C4-2B (cell line): Measurements from ENCODE around the gene TFG.

Experiments
- ZFX ChIP-seq: fragments of 450-650 bp; IDR thresholded peaks from 2 replicates; pipeline ENCODE4 v1.6.1; 2017
- TF ChIP-seq, protein P1 (sequence below): fragments of 450-650 bp; conservative IDR thresholded peaks from 2 replicates; pipeline ENCODE4 v1.5.1; 2017; ENCODE audit warnings: mild to moderate bottlenecking

DNA sequence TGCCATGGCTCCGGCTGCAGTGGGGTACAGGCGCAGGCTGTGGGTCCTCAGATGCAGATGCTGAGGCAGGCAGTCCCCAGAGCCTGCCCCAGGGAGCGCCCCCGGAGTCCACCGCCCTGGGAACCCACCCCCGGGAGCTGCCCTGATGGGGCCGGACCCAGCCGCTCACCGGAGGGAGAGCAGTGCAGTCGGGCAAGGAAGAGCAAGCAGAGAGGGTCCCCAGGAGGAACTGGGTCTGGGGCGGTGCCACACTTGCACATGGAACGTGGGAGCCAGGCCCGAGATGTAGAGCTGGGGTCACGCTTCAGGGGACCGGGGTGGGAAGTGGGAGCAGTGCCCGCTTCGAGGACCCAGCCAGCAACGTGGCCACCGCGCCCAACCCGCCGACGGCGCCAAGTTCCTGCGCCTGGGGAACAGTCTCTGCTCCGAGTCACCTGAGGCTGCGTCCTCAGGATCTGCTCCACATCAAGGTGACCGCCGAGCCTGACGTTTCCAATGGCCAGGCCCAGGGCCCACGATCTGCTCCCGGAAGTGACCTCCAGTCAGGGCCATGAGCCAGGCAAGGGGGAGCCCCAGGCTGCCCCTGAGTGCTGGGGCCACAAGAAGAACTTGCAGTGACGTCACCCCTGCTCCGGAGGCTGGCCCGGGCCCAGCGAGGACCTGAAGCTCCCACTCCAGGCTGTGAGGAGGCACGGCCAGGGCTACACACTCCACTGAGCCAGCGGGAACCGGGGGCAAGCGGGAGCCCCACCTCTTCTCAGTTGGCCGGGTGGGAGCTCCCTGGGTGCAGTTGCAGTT, 27.0 kb upstream of the TFG start:
- TF ChIP-seq, protein P1, sequence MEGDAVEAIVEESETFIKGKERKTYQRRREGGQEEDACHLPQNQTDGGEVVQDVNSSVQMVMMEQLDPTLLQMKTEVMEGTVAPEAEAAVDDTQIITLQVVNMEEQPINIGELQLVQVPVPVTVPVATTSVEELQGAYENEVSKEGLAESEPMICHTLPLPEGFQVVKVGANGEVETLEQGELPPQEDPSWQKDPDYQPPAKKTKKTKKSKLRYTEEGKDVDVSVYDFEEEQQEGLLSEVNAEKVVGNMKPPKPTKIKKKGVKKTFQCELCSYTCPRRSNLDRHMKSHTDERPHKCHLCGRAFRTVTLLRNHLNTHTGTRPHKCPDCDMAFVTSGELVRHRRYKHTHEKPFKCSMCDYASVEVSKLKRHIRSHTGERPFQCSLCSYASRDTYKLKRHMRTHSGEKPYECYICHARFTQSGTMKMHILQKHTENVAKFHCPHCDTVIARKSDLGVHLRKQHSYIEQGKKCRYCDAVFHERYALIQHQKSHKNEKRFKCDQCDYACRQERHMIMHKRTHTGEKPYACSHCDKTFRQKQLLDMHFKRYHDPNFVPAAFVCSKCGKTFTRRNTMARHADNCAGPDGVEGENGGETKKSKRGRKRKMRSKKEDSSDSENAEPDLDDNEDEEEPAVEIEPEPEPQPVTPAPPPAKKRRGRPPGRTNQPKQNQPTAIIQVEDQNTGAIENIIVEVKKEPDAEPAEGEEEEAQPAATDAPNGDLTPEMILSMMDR = no peak
- no peak for TF ChIP-seq ZFX
